ENCODE results near the gene ADAMTS13.

ADAMTS13 gene

DNA sequence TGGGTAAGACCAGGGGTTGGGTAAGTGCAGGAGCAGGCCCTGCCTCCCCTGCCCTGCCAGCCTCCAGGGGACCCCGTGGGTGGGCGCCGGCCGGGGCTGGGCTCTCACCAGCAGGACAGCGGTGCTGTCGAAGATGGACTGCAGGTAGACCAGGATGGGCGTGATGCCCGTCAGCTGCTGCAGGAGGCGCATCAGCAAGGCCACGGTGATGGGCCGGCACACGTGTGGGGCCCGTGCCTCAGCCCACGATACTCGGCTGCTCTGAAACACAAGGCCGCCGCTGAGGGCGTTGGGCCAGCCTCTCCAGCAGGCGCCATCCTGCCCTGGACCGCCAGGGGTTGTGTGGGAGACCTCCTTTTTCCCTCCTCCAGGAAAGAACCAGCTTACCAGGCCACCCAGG is 52.7 kb downstream of the ADAMTS13 start:
- no peak for DNase-seq

DNA sequence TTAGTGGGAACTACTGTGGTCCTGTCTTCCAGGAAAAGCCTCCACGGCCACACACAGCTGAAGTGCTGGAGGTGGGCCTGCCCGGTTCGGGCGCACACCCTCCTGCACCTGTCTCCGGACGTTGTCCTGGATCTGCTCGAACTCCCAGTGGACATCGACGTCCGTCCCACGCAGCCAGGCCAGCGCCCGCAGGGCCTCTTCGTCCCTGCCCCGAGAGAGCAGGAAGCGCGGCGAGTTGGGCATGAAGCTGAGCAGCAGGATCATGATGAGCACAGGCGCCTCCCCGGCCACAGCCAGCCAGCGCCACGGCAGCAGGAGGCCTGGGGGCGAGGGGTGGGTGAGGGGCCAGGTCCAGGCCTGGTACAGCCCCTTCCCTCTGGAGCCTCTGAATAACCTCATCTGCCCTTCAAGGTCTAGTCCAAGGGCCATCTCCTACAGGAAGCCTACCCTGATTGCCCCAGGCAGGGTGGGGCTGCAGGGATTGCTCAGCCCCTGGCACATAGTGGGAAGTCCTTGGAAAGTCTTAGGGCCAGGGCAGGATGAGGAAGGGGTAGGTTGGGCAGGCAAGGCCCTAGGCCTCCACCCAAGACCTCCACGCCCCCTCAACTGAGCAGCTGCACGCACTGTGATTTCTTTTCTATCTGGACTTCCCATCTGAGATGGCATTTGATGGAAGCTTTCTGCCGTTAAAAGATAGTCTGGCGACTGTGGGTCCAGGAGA is 53.3 kb downstream of the ADAMTS13 start:
- DNase-seq, result no peak

DNA sequence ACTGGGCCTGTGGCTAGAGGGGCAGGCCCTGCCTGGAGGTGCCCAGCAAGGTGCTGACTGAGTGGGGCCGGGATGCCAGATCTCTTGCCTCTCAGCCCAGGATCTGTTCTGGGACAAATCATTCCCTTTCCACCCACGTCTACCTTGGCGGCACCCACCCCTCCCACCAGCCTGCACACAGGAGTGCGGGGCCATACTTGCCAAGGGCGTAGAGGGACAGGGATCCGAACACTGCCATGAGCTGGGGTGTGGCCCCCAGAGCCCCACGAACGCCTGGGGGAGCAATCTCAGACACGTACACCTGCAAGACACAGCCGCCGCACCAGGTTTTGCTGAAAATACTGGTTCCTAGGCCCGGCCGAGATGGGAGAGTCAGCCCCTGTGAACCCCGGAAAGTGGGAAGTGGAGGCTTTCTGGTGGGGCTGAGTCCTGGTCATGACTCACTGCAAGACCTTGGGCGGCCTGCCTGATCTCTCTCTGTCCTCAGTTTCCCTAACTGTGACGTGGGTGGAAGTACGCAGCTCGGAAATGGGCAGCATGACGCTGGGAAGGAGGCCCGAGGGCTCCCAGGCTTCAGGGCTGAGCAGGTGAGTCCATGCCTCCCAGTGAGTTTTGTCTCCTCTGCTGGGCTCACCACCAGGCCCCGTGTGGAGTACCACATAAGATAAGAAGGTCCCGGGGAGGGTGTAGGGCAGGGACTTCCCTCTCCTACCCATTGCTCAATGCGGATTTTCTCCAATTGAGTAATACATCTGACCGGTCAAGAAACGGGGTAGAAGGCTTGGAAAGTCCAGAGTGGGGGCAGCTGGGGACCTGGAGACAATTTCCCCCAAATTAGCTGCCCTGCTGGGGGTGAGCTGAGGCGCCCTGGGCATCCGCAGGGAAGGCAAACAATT is 54.1 kb downstream of the ADAMTS13 start:
- no peak for DNase-seq

DNA sequence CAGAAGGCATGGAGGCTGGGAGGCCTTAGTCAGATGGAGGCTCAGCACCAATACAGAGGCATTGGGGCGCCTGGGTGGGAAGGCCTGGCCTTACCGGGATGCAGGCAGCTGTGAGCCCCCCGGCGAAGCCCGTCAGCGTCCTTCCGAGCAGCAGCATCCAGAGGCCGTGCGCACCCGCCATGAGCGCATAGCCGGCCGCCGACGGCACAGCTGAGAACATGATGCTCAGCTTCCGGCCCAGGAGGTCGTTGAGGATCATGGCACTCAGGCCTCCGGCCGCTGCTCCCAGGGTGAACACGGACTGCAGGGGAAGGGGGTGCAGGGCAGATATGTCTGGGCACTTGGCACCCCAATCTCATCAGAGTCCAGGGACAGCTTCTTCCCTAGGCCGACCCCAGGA is 54.8 kb downstream of the ADAMTS13 start:
- no peak for DNase-seq

- DNase-seq, result no peak
Observed at GRCh38 chr9:133477461-133477860, 55.3 kb downstream of the ADAMTS13 start.

GRCh38 chr9:133477992-133478850 is 56.1 kb downstream of the ADAMTS13 start:
- DNase-seq, result no peak

DNA sequence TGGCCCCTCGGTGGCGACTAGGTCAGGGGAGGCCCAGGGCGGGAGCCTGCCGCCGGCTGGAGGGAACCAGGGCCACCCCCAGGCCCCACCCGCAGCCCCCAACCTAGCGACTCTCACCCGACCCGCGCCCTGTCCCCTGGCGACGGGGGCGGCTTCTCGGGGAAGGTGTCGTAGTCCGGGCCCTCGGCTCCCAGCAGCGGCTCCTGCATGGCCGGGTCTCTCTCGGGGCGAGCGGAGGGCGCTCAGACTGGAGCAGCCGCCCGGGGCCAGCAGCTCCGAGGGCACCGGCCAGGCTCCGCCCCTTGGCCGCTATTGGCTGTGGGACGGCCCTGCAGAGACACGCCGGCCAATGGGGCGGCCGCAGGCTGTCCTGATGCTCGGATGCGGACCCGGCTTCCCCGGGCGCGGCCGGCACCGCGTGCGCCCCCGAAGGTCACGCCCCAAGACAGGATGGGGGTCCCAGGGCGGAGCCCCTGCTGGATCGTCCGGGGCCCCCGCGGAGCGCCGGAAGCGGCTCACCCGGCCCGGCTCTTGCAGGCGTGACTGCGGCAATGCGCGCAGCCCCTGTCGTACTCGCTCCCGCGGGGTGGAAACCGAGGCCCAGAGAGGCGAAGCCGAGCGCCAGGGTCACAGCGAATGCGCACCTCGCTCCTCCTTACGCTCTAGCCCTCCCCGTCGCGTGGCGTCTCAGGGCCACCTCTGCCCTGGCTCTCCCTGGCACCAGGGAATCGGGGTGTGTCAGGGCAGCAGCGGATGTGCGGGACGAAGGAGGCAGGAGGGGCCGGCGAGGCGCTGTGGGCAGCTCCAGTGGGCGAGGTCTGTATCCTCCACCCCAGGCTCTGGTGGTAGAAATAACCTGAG is 56.9 kb downstream of the ADAMTS13 start, which contains the start of gene SLC2A6:
SLC2A6 (minus strand) TSS at position 249 of the 861 bp plus-strand sequence; CDS start at position 209, 40 bp downstream.
- peak; percentile 87 for DNase-seq

GRCh38 chr9:133483611-133484010 is 61.4 kb downstream of the ADAMTS13 start:
- DNase-seq, result no peak

- DNase-seq, result no peak
Observed at GRCh38 chr9:133484671-133485437, 62.7 kb downstream of the ADAMTS13 start.

GRCh38 chr9:133485531-133486260 is 63.5 kb downstream of the ADAMTS13 start:
- no peak for DNase-seq

GRCh38 chr9:133487331-133487725 is 65.2 kb downstream of the ADAMTS13 start:
- DNase-seq, result no peak

GRCh38 chr9:133488686-133489252 is 66.6 kb downstream of the ADAMTS13 start:
- DNase-seq, result no peak

- DNase-seq, result no peak
Observed at GRCh38 chr9:133489253-133490190, 67.4 kb downstream of the ADAMTS13 start.

DNA sequence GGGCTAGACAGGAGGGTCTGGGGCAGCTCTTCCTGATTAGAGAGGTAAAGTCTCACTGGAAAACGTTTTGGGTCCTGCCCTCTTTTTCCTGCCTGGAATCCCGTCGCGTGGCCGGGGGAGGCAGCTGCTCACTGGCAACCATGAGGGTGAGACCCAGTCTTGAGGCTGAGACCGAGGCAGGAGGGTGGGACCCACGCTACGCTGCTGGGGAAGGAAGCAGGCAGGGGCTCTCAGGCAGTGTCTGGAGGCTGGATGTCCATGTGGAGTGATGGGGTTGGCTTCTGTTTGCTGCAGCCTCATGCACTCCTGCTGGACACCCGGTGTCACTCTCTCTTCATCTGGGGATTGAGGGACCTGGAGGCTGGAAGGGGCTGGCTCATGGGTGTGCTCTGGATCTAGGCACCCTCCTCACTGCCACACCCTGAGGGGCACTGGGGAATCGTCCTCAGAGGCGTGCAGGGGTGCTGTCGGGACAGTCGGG is 68.1 kb downstream of the ADAMTS13 start:
- DNase-seq, result no peak

GRCh38 chr9:133490865-133491655 is 68.9 kb downstream of the ADAMTS13 start:
- no peak for DNase-seq

DNA sequence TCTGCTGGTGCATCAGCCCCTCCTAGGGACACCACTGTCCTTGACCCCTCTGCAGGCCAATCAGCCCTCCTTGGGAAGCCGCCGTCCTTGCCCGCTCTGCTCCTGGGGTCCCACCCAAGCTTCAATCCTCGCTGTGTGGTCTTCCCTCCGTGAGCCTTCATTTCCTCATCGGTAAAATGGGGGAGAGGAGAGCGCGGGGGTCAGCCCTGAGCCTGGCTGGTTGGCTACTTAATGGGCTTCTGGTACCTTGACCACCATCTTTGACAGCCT is 69.4 kb downstream of the ADAMTS13 start:
- no peak for DNase-seq

DNA sequence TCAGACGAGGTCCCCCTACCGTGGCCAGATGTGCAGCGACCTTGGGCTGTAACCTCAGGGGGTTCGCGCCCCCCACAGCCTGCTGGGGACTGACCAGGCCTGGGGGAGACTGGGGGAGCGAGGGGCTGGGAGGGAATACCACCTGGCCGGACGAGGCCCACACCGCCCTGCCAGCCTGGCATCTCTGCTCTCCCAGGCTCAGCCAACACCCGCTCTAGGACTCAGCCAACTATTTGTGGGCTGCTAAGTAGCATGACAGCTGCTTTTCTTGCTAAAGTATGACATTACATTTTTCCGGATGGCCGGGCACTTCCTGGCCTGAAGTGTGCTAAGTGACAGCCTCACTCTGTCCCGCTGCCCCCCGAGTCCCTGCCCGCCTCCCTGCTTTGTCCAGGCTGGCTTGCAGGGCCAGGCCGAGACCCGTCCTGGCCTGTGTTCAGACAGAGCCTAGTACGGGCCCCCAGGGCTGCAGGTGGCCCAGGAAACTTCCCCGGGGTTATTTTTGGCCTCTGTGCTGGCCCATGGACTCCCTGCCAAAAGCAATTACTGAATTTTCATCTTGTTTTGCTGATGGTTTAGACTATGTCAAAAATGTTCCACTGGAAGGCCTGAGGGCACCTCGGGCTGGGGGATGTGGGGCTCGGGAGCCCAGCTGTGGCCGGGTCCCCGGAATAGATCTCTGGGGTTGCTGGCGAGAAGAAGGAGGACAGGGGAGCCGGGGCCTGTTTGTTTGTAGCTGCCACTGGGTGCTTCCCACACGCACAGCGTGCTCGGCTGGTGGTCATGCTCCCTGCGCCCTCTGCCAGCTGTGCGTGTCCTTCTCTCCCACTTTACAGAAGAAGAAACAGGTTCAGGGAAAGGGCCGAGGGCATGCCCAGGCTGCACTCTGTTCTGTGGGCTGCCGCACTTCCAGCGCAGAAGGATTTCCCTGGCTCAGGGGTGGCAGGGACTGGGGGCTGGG is 70.2 kb downstream of the ADAMTS13 start:
- DNase-seq, result peak; percentile 31

All from NCI-H510A treated with DMSO at 0.1 percent for 48 hours (cell line).